GM19397 (cell line): ENCODE measurements around the gene HOXA1.

Experiments
- ATAC-seq: cut with Tn5 transposase; IDR thresholded peaks from one replicate; pipeline ENCODE4 v1.9.1; 2021; ENCODE audit warnings: mild to moderate bottlenecking, moderate library complexity; ENCODE audit not compliant: unreplicated experiment

Gene HOXA1

DNA sequence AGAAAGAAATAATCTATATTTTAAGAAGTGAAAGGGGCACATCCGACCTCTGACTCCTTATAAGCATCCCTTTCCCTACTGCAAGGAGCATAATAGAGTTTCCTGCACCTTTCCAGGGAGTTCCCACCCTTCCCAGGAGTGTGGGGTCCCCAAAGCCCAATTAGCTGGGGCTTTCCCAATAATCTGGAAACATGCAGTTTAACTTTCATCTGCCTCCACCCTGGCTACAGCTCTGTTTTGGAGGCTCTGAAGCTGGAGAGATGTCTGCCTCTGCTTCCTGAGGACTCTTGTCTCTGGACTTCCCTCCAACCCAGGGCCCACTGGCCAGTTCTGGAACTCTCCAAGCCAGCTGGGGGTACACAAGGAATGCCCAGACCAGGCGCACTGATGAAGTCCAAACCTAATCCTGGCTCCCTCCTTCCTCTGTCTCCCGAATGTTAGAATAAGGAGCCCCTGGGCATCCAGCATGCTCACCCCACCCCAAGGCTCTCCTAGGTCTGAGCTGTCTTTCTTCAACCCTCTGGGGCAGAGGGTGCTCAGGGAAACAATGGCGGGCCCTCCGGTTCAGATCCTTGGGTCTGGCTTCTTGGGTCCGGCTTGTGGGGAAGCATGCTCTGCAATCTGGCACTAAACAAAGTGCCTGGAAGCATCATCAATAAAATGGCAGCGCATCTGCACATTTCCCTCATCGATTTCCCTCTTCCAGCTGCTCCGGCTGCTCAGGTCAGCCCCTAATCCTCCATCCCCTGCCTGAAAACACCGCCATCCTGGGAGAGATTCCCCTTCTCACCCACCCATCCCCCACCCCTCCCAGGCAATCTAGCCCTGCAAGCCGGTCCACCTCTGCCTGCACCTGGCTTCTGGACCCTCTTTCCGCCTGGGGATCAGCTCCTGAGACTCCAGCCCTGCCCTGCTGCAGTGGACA lies 21.4 kb upstream of the HOXA1 start:
- no peak for ATAC-seq

- no peak for ATAC-seq
Observed at GRCh38 chr7:27116031-27116961, 20.5 kb upstream of the HOXA1 start.

GRCh38 chr7:27115221-27116026 lies 19.6 kb upstream of the HOXA1 start:
- no peak for ATAC-seq

DNA sequence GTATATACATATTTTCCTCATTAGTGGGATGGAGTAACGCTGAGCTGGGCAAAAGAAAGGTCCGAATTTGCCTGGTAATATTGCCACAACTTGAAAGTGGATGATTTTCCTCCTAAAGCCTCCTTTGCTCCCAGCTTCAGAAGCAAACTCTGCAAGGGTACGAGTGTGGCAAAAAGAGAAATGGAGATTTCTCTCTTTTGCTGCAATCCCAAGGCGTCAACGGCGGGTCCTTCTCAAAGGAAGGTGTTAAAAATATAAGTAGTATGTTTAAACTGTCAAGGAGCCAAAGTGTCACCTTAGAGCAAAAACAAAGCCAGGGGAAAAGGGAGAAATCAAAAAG lies 19.1 kb upstream of the HOXA1 start:
- no peak for ATAC-seq

- ATAC-seq = no peak
Observed at GRCh38 chr7:27113991-27114769, 18.4 kb upstream of the HOXA1 start.

DNA sequence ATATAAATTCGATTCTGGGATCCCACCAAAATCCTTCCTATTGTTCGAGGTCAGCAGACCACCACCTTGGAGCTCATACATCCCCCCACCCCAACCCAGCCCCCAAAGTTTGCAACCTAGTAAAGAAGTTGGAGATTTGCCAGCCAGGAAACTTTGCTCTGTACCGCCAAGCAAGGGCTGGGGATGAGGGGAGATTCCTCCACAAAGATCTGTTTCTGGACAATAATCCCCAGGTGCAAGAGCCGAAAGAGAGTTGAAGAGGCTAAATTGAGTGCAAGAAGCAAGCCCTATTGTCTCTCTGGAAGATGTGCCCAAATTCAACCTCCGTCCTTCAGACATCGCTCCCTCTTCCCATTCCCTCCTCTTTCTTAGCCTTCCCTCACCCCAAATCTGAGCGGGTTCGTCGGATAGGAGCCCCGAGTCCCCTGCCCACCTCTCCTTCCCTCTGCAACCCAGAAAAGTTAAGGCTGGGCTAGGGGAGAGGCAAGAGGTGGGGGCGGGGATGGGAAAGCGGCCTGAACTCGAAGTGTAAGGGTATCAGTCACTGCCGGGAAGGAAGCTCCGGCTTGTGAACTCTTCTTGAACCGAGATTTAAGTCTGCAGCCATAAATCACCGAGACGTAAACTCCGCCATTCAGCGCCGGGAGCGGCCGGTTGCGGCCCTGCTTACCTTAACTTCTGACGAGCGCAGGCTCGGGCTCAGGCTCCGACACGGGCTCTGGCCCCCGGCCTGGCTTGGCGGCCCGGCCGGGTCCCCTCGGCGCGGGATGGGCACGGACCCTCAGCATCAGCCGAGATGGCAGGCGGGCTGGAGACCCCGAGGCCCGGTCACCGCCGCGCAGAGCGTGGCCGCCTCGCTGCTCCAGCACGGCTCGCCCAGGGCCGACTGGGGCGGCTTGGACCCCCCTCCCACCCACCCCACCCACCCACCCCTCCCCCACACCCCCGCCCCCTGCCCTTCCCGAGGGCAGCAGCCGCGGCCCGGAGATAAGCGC lies 17.5 kb upstream of the HOXA1 start:
- ATAC-seq = no peak

- ATAC-seq = no peak
Observed at GRCh38 chr7:27112361-27112760, 16.6 kb upstream of the HOXA1 start.

- no peak for ATAC-seq
Observed at GRCh38 chr7:27111751-27112277, 16.0 kb upstream of the HOXA1 start.

GRCh38 chr7:27111042-27111750 lies 15.4 kb upstream of the HOXA1 start:
- ATAC-seq = no peak

- ATAC-seq = no peak
Observed at GRCh38 chr7:27110186-27111031, 14.6 kb upstream of the HOXA1 start.

- ATAC-seq = no peak
Observed at GRCh38 chr7:27109466-27110185, 13.8 kb upstream of the HOXA1 start.

DNA sequence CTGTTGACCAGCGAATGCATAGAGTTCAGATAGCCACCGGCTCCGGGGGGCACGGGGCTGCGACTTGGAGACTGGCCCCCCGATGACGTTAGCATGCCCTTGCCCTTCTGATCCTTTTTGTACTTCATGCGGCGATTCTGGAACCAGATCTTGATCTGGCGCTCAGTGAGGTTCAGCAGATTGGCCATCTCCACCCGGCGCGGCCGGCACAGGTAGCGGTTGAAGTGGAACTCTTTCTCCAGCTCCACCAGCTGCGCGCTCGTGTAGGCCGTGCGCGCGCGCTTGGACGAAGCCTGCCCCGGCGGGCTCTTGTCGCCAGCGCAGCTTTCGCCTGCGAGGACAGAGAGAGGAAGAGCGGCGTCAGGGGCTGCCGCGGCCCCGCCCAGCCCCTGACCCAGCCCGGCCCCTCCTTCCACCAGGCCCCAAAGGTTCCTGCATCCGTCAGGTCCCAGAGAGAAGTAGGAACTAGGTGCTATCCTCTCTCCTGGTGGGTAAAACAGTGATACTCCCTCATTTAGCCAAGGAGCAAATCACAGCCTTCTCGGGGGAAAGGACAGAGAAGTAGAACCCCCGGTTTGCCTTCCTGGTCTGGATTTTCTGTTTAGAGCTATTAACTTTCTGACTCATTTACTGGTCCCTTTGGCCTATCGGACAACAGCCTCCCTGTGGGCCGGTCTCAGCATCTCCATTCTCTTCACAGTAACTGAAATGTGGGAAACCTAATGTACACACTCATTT lies 12.8 kb upstream of the HOXA1 start:
- no peak for ATAC-seq

DNA sequence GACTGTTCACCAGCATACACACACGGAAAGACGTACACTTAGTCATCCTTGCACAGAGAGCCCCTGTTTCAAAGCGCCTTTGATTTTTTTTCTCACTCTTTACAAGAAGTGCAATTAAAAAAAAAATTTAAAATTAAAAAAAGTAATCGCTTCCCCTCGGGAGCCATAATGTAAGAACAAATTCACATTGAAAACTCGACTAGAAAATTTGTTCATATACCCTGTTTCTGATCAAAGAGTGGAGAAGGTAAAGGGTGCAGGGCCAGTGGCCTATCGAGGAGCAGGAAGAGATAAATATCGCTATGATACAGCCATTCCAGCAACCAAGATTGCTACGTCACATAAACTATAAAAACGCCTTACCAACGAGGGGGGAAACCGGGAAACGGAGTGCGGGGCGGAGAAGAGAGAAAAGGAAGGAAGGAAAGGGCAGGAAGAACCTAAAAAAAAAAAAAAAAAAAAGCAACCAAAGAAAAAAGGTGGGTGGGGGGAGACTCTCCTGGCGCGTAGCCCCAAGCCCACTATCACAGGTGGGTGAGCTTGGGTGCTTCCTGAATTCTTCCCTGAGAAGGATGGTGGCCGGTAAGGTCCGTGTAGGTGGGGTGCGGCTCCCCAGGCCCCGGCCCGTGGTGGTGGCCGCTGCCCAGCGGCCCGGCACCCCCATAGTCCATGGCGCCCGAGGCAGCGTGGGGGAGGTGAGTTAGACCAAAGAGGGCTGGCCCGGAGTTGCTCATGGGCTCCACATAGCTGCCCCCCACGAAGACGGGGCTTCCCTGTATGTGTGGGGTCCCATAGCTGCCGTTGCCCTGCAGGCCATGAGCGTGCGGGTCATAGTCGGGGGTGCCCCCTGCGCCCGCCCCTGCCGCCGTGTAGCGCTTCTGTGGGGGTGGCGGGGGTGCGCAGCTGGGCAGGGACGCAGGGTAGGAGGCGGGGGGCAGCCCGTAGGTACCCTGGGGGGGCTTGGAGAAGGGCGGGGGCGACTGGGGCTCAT lies 11.9 kb upstream of the HOXA1 start:
- ATAC-seq = no peak

- ATAC-seq = no peak
Observed at GRCh38 chr7:27106901-27107240, 11.1 kb upstream of the HOXA1 start.
